Measurements from ENCODE around the gene PIP4P1. TPM values are rescaled to one million over a fixed set of nuclear protein-coding genes. Genes with fewer than 3 reads are reported as not detected.

Gene PIP4P1
- total and polyA plus RNA-seq, 9 of the 15 experiments (the other 6 are each of a cell fraction or from before 2014, with no cell fraction given), result 5.3 to 20.9 (median 10.7) TPM

GRCh38 chr14:20485900-20486299 is 24.7 kb upstream of the PIP4P1 start:
- no peak for ATAC-seq
- Histone ChIP-seq H3K4me3 (no peak overlapping the region), H3K9me1 (ENCODE audit: control insufficient read depth, insufficient read depth, low read length) (no peaks in the 10 kb centered on the region), H3K27me3 (ENCODE audit: control insufficient read depth in 2 of 2, insufficient read depth in 2 of 2, low read length in 2 of 2) (no peaks in the 10 kb centered on the region), H3K4me2 (ENCODE audit: insufficient read depth, low read length) (no peak overlapping the region), H3K9me3 (replicated peaks; ENCODE audit: control insufficient read depth, insufficient read depth, low read depth, low read length) (no peaks in the 10 kb centered on the region), H2AFZ (ENCODE audit: low read depth, low read length) (no peak overlapping the region), H3K27ac (ENCODE audit: extremely low read depth, low read depth, low read length) (no peak overlapping the region), H3K4me1 (replicated peaks in 1 of 2; ENCODE audit: control insufficient read depth in 2 of 2, insufficient read depth in 2 of 2, low read length in 2 of 2) (peaks cover 15 to 54% of the 10 kb centered on the region in 2 experiments; a peak in 4 of 5 replicates), H3K36me3 (ENCODE audit: control insufficient read depth, insufficient read depth, low read length) (no peaks in the 10 kb centered on the region), H3K9ac (ENCODE audit: insufficient read depth in 1 of 2, low read depth in 2 of 2, low read length in 2 of 2) (no peak overlapping the region), H4K20me1 (replicated peaks; ENCODE audit: control insufficient read depth, insufficient read depth, low read length) (no peaks in the 10 kb centered on the region), H3K79me2 (ENCODE audit: control insufficient read depth, insufficient read depth, low read length) (no peaks in the 10 kb centered on the region)
- DNase-seq (ENCODE audit: extremely low read depth in 1 of 4, low spot score in 3 of 4), result no peak
- intact Hi-C loops (cut with micrococcal nuclease), result no loop called here
- no peak for TF ChIP-seq TARDBP (IDR thresholded peaks at IDR 0.05)
- TF ChIP-seq HINFP (tag; conservative IDR thresholded peaks at IDR 0.05; ENCODE audit: low read depth), result no peak
- TF ChIP-seq NCOR1 (IDR thresholded peaks at IDR 0.05), result no peak
- TF ChIP-seq NEUROD1 (IDR thresholded peaks at IDR 0.05; ENCODE audit: borderline replicate concordance, low read depth, low read length, partially characterized antibody), result no peak
- no peak for TF ChIP-seq KDM1A (IDR thresholded peaks at IDR 0.05)
- no peak for TF ChIP-seq WHSC1 (IDR thresholded peaks at IDR 0.05; ENCODE audit: low read length)
- no TSS peak for BruUV-seq (replicated peaks)
- in situ Hi-C loops (cut with MboI), result no loop called here
- WGBS (ENCODE audit: insufficient coverage, low coverage, missing lambda C conversion rate), result 4% methylated on average over 7 of the region's 7 CpGs
- ChIA-PET CTCF (ENCODE audit: low intra/inter-chr PET ratio) (no interaction called here), POLR2A (interaction anchor here (2.8 kb wide), 1 partner anchor 16 kb away, joined by 7 read pairs; no protein-coding TSS in a partner anchor)
- no peak for FAIRE-seq
